Hepatocyte (in vitro differentiated cells): ENCODE measurements around the gene MEFV. TPM values are rescaled to one million over a fixed set of nuclear protein-coding genes. Genes with fewer than 3 reads are reported as not detected.

ENCODE experiments used
- DNase-seq: peaks from one replicate; pipeline ENCODE4 v3.0.0-alpha.2; 2016; ENCODE audit warnings: low spot score
- H2AFZ ChIP-seq: fragments of 200-600 bp; sonication (generic); 2 replicates; pipeline ENCODE4 v1.6.0; 2016; ENCODE audit warnings: antibody characterized with exemption, mild to moderate bottlenecking
- H3K27ac ChIP-seq: fragments of 200-600 bp; sonication (generic); 2 replicates; pipeline ENCODE4 v1.5.1; 2016; ENCODE audit warnings: mild to moderate bottlenecking
- H3K27me3 ChIP-seq: fragments of 200-600 bp; sonication (generic); 2 replicates; pipeline ENCODE4 v1.6.1; 2016
- H3K36me3 ChIP-seq: fragments of 200-600 bp; sonication (generic); replicated peaks from 2 replicates; pipeline ENCODE4 v1.5.1; 2016; ENCODE audit warnings: low read depth; ENCODE audit not compliant: insufficient read depth
- H3K4me1 ChIP-seq: fragments of 200-600 bp; sonication (generic); 2 replicates; pipeline ENCODE4 v1.5.1; 2016; ENCODE audit warnings: mild to moderate bottlenecking, moderate library complexity; ENCODE audit not compliant: insufficient read depth
- H3K4me2 ChIP-seq: fragments of 200-600 bp; sonication (generic); 2 replicates; pipeline ENCODE4 v1.6.0; 2016
- H3K4me3 ChIP-seq: fragments of 200-600 bp; sonication (generic); 2 replicates; pipeline ENCODE4 v1.5.1; 2016; ENCODE audit warnings: mild to moderate bottlenecking
- H3K79me2 ChIP-seq: fragments of 200-600 bp; sonication (generic); 2 replicates; pipeline ENCODE4 v1.6.0; 2017; ENCODE audit warnings: mild to moderate bottlenecking
- H3K9me2 ChIP-seq: fragments of 200-600 bp; sonication (generic); replicated peaks from 2 replicates; pipeline ENCODE4 v1.6.0; 2017; ENCODE audit warnings: mild to moderate bottlenecking; ENCODE audit not compliant: insufficient read depth
- H3K9me3 ChIP-seq: fragments of 200-600 bp; sonication (generic); 2 replicates; pipeline ENCODE4 v1.5.1; 2016; ENCODE audit warnings: low read depth, mild to moderate bottlenecking
- H4K20me1 ChIP-seq: fragments of 200-600 bp; sonication (generic); 2 replicates; pipeline ENCODE4 v1.6.0; 2016; ENCODE audit warnings: mild to moderate bottlenecking; ENCODE audit not compliant: insufficient read depth, poor library complexity, severe bottlenecking
- EZH2 ChIP-seq: fragments of 200-600 bp; sonication (generic); IDR thresholded peaks from 2 replicates; pipeline ENCODE4 v1.6.1; 2016; ENCODE audit warnings: antibody characterized with exemption, mild to moderate bottlenecking, borderline replicate concordance
- EZH2phosphoT487 ChIP-seq: fragments of 200-600 bp; sonication (generic); IDR thresholded peaks from one replicate; pipeline ENCODE4 v1.6.1; 2018; ENCODE audit warnings: antibody characterized with exemption, mild to moderate bottlenecking, low read depth, moderate library complexity; ENCODE audit not compliant: unreplicated experiment, severe bottlenecking
- WGBS: methylation state at CpG from one replicate; pipeline ENCODE4 v1.1.6; 2016; ENCODE audit warnings: low lambda C conversion rate; ENCODE audit errors: missing lambda C conversion rate; 5-methylcytosine and 5-hydroxymethylcytosine counted together
- polyA plus RNA-seq: library from polyadenylated mRNA; unstranded; fragments of >200 nt; fragmentation: Nextera tagmentation; extraction: Ambion mirVana; gene quantifications from 2 replicates; pipeline ENCODE4 v1.2.1, GENCODE V29; 2016
- total RNA-seq: library from RNA; depleted of rRNA; stranded (reverse); fragments of >200 nt; gene quantifications from 2 replicates; pipeline ENCODE4 v1.2.3, GENCODE V29; 2014
- TF ChIP-seq, protein P1 (sequence below): fragments of 200-600 bp; sonication (generic); IDR thresholded peaks from 2 replicates; pipeline ENCODE4 v1.5.1; 2016; ENCODE audit warnings: antibody characterized with exemption, mild to moderate bottlenecking; ENCODE audit not compliant: poor library complexity

Gene MEFV
- total and polyA plus RNA-seq, 2 experiments from 2014 or later: 0.13 TPM; not detected in 1

DNA sequence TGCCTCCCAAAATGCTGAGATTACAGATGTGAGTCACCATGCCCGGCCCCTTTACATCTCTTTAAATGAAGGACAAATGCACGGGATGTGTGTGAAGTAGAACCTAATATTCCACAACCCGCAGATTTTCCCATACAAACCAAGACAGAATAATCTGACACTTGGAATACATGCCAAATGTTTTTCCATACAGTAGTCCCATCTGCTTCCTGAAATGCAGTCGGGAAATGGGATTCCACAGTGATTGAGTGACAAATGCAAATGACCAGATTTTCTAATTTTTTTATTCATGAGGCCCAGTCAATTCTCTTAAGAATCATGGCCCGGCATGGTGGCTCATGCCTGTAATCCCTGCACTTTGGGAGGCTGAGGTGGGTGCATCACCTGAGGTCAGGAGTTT, 14.7 kb downstream of the MEFV start:
- Histone ChIP-seq H3K36me3 (no peaks in the 10 kb centered on the region), H3K9me3 (no peaks in the 10 kb centered on the region), H3K27me3 (no peaks in the 10 kb centered on the region), H3K79me2 (no peaks in the 10 kb centered on the region), H3K9me2 (no peaks in the 10 kb centered on the region), H2AFZ (no peak overlapping the region), H3K4me2 (no peak overlapping the region), H3K4me3 (no peak overlapping the region), H3K27ac (no peak overlapping the region), H3K4me1 (no peaks in the 10 kb centered on the region), H4K20me1 (no peaks in the 10 kb centered on the region)
- no peak for DNase-seq
- TF ChIP-seq EZH2 (no peak), EZH2phosphoT487 (no peak)
- TF ChIP-seq, protein P1, sequence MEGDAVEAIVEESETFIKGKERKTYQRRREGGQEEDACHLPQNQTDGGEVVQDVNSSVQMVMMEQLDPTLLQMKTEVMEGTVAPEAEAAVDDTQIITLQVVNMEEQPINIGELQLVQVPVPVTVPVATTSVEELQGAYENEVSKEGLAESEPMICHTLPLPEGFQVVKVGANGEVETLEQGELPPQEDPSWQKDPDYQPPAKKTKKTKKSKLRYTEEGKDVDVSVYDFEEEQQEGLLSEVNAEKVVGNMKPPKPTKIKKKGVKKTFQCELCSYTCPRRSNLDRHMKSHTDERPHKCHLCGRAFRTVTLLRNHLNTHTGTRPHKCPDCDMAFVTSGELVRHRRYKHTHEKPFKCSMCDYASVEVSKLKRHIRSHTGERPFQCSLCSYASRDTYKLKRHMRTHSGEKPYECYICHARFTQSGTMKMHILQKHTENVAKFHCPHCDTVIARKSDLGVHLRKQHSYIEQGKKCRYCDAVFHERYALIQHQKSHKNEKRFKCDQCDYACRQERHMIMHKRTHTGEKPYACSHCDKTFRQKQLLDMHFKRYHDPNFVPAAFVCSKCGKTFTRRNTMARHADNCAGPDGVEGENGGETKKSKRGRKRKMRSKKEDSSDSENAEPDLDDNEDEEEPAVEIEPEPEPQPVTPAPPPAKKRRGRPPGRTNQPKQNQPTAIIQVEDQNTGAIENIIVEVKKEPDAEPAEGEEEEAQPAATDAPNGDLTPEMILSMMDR: no peak
- 81% methylated on average over 5 of the region's 5 CpGs for WGBS

DNA sequence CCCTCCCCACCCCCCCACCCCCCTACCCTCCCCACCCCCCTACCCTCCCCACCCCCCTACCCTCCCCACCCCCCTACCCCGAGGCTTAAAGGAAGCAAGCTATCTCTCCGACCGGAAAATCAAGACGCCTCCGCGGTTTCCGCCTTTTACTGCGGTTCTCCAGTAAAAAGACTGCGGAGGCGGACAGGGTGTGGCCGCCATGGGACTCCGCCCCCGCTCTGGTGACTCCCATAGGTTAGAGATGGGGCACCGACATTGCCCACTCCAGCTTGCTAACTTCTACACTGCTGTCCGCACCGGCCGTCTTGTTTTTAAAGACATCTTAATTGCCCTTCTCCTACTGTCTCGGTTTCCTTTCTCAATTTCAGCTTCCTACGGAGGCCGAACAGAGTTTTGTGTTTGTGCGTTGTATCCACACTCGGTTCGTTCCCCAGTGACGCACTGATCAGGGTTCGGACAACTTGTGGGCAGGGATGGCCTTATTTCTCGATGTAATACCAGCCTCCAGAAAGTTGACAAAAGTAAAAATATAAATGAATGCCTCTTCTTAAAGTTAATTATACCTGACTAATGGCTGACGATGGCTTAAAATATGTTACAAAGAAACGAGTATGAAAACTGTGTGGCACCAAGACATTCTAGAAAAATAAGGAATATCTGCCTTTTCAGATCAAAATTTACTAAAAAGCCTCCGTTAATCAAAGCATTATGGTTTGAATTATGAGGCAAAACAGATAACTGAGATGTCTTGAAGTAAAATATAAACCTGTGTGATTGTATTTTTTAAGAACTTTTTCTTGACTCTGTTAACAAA, 20.4 kb downstream of the MEFV start:
- 91% methylated on average over 22 of the region's 29 CpGs for WGBS
- H3K27me3 ChIP-seq: no peaks in the 10 kb centered on the region
- H3K9me3 ChIP-seq: no peaks in the 10 kb centered on the region
- H3K9me2 ChIP-seq: no peaks in the 10 kb centered on the region
- H3K4me2 ChIP-seq: no peak overlapping the region
- H3K27ac ChIP-seq: no peak overlapping the region
- peaks cover 7% of the 10 kb centered on the region for H3K4me1 ChIP-seq
- H3K36me3 ChIP-seq: peaks cover 12% of the 10 kb centered on the region
- no peak overlapping the region for H2AFZ ChIP-seq
- H3K4me3 ChIP-seq: no peak overlapping the region
- TF ChIP-seq EZH2phosphoT487 (no peak), EZH2 (no peak)
- TF ChIP-seq, protein P1: no peak
- DNase-seq: peak; percentile 27
- H3K79me2 ChIP-seq: peaks cover 17% of the 10 kb centered on the region
- no peaks in the 10 kb centered on the region for H4K20me1 ChIP-seq

DNA sequence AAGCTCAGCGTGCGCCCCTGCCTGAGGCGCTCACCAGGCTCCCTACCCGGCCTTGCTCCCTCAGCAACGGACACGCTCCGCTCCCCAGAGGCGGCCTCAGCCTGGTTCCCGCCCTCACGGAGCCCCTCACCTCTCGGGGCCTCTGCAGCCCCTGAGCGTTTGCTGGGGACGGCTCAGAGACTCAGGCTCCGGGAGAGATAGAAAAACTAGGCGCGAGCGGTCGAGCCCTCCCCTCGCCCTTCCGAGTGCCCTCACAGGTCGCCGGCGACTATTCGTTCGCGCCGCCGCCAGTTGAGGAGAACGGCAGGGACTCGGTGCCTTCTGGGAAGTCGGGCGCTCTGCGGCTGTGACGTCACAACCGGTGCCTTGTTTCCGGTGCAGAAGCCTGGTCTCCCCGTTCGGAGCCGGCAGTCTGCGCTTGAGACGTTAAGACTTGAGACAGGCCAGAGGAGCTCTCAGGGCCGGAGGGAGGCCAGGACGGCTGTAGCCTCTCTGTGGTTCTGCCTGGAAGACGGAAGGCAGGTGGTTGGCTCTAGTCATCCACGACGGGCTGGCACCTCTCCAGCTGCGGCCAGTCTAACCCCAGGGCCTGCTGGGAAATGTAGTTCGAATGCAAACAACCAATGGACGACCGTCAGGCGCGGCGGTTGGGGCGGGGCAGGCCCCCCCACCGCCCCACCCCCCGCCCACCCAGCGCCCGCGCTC, 21.4 kb downstream of the MEFV start, which contains the start of gene ZNF200:
ZNF200 (minus strand) TSS at position 302 of the 705 bp plus-strand sequence. CDS start 1,403 bp downstream, outside the sequence.
- Histone ChIP-seq H3K9me3 (peaks cover 3% of the 10 kb centered on the region), H3K4me2 (peak within 1 kb of the TSS; percentile 96), H4K20me1 (no peaks in the 10 kb centered on the region), H3K79me2 (peaks cover 17% of the 10 kb centered on the region), H2AFZ (peak within 1 kb of the TSS; percentile 62), H3K4me3 (peak within 1 kb of the TSS; percentile 55), H3K9me2 (no peaks in the 10 kb centered on the region), H3K36me3 (peaks cover 19% of the 10 kb centered on the region), H3K4me1 (peaks cover 7% of the 10 kb centered on the region), H3K27ac (peak within 1 kb of the TSS; percentile 96), H3K27me3 (no peaks in the 10 kb centered on the region)
- no peak for TF ChIP-seq EZH2
- TF ChIP-seq EZH2phosphoT487: no peak
- TF ChIP-seq, protein P1: no peak
- under 1% methylated on average over 47 of the region's 59 CpGs for WGBS
- peak; percentile 97 for DNase-seq
